CD4-positive, CD25-positive, alpha-beta regulatory T cell (primary cell): ENCODE results near the gene ZNF160. TPM values are rescaled to one million over a fixed set of nuclear protein-coding genes. Genes with fewer than 3 reads are reported as not detected.
"Not testable (repeated sequence)": the region's sequence is repeated elsewhere in the genome, so short reads cannot be mapped to it uniquely, and the experiment has no call there.

ENCODE experiments used
- ATAC-seq, 2 donors: fragments of 150-1000 bp; cut with Tn5 transposase; one replicate each; pipeline ENCODE4 v1.10.0; 2021; ENCODE audit warnings: low read depth in 2 of 2, moderate number of reproducible peaks in 2 of 2, moderate library complexity in 1 of 2
- DNase-seq, 3 donors: peaks; one replicate each; pipeline versions ENCODE4 v3.0.0 to v3.0.0-alpha.2; 2012 to 2022; ENCODE audit warnings: mixed read lengths in 1 of 3
- H3K27ac ChIP-seq: one replicate; pipeline ENCODE4 v1.7.0; 2013; ENCODE audit warnings: mild to moderate bottlenecking, low read length; ENCODE audit not compliant: insufficient read depth, poor library complexity, severe bottlenecking
- H3K27me3 ChIP-seq: one replicate; pipeline ENCODE4 v1.7.0; 2013; ENCODE audit warnings: low read length; ENCODE audit not compliant: control insufficient read depth, insufficient read depth
- H3K36me3 ChIP-seq: one replicate; pipeline ENCODE4 v1.7.0; 2013; ENCODE audit warnings: mild to moderate bottlenecking, low read length, moderate library complexity; ENCODE audit not compliant: control insufficient read depth, insufficient read depth
- H3K4me1 ChIP-seq: 2 replicates; pipeline ENCODE4 v1.7.0; 2013; ENCODE audit warnings: mild to moderate bottlenecking, low read length; ENCODE audit not compliant: insufficient read depth, control insufficient read depth, poor library complexity, severe bottlenecking
- H3K4me3 ChIP-seq: one replicate; pipeline ENCODE4 v1.7.0; 2013; ENCODE audit warnings: low read depth, mild to moderate bottlenecking, low read length, moderate library complexity
- H3K9me3 ChIP-seq, 2 experiments: 1 replicate in 1 of 2; 2 replicates in 1 of 2; pipeline ENCODE4 v1.7.0; 2013; ENCODE audit warnings: low read length in 2 of 2, mild to moderate bottlenecking in 1 of 2, moderate library complexity in 1 of 2; ENCODE audit not compliant: control insufficient read depth in 2 of 2
- H3K27ac Mint-ChIP-seq, 3 donors: one replicate each; pipeline ENCODE4 v1.8.0; 2020 to 2022; ENCODE audit warnings: mild to moderate bottlenecking in 3 of 3, mixed read lengths in 3 of 3, moderate library complexity in 2 of 3
- H3K27me3 Mint-ChIP-seq: one replicate; pipeline ENCODE4 v1.8.0; 2022; ENCODE audit warnings: mild to moderate bottlenecking, mixed read lengths
- H3K36me3 Mint-ChIP-seq: one replicate; pipeline ENCODE4 v1.8.0; 2020; ENCODE audit warnings: mixed read lengths
- H3K4me1 Mint-ChIP-seq, 4 donors: one replicate each; pipeline ENCODE4 v1.8.0; 2020 to 2022; ENCODE audit warnings: mixed read lengths in 4 of 4, mild to moderate bottlenecking in 1 of 4
- H3K4me3 Mint-ChIP-seq, 4 donors: one replicate each; pipeline ENCODE4 v1.8.0; 2020 to 2022; ENCODE audit warnings: mild to moderate bottlenecking in 4 of 4, mixed read lengths in 4 of 4, moderate library complexity in 3 of 4
- H3K9me3 Mint-ChIP-seq, 7 donors: one replicate each; pipeline ENCODE4 v1.8.0; 2020 to 2022; ENCODE audit warnings: mixed read lengths in 7 of 7, mild to moderate bottlenecking in 3 of 7, moderate library complexity in 2 of 7
- polyA plus RNA-seq, 4 donors: library from polyadenylated mRNA; unstranded; fragments of 300-500 nt; fragmentation: Illumina TruSeq; gene quantifications; one replicate each; pipeline ENCODE4 v1.2.3, GENCODE V29; 2021
- total RNA-seq: library from RNA; stranded (reverse); gene quantifications from one replicate; pipeline ENCODE4 v1.2.3, GENCODE V29; 2022

The ZNF160 gene
- total and polyA plus RNA-seq, 5 donors from 2014 or later, result 19.5 to 47.1 (median 24.3) TPM

DNA sequence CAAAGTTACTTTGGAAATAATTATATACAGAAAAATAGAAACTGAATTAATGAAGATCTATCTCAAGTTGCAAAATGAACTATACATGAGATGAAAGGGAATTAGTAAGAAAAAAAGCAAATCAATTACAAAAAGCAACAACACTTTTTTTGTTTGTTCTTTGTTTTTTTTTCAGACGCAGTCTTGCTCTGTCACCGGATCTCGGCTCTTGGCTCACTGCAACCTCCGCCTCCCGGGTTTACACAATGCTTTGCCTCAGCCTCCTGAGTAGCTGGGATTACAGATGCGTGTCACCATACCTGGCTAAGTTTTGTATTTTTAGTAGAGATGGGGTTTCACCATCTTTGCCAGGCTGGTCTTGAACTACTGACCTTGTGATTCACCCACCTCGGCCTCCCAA lies 27.3 kb upstream of the ZNF160 start:
- Histone ChIP-seq H3K4me3 (no peak overlapping the region), H3K9me3 (peaks cover 21 to 30% of the 10 kb centered on the region in 2 experiments), H3K36me3 (no peaks in the 10 kb centered on the region), H3K27me3 (no peaks in the 10 kb centered on the region), H3K4me1 (no peaks in the 10 kb centered on the region), H3K27ac (no peak overlapping the region)
- ATAC-seq (no peak), DNase-seq (no peak)
- Mint-ChIP-seq H3K27ac (no peak overlapping the region), H3K27me3 (no peaks in the 10 kb centered on the region), H3K4me1 (peaks cover 0 to 29% (median 2%) of the 10 kb centered on the region in 4 donors), H3K9me3 (peaks cover 0 to 33% (median 14%) of the 10 kb centered on the region in 7 donors), H3K36me3 (peaks cover 22% of the 10 kb centered on the region), H3K4me3 (peak overlapping the region in 2 of 4 donors; percentile 9 to 56)

DNA sequence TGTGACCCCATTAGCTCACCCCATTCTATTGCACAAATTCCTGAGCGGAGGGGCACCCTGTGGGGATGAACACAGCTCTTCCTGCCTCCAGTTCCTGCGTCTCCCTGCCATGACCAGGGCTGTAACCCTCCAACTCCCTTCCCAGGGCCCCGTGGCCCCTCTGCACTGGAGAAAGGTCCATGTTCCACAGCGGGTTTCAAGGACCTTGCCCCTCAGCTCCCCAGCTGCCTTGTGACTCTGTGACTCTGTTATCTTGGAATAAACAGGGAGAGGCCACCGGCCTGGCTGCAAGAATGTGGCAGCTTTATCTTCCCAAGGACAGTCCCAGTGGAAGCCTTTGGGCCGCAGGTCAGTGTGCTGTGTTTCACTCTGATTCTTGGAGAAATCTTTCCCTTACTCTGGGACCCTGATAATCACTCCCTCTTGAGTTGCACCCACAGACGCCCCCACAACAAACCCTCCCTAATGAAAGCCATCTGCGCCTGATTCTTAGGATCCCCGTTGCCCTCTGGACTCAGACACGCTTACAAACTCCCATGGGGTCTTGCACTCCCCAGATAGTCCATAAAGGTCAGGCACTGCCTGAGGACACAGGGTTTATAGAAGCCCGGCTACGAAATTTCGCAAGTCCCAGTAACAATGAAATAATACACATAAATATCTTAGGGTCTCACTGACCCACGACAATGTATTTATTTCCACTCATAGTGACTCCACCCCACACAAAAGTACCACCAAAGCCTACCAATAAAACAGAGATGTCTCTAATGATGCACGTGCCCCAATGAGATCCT lies 23.7 kb upstream of the ZNF160 start:
- Mint-ChIP-seq H3K4me1 (peaks cover 0 to 22% (median under 1%) of the 10 kb centered on the region in 4 donors), H3K36me3 (peaks cover 22% of the 10 kb centered on the region), H3K9me3 (peaks cover 0 to 42% (median 12%) of the 10 kb centered on the region in 7 donors)
- ATAC-seq, H3K9me3 ChIP-seq, H3K27ac ChIP-seq, H3K4me1 ChIP-seq, H3K27me3 ChIP-seq, DNase-seq, H3K4me3 ChIP-seq, H3K4me3 Mint-ChIP-seq, H3K27ac Mint-ChIP-seq, H3K27me3 Mint-ChIP-seq, H3K36me3 ChIP-seq: not testable (repeated sequence)

DNA sequence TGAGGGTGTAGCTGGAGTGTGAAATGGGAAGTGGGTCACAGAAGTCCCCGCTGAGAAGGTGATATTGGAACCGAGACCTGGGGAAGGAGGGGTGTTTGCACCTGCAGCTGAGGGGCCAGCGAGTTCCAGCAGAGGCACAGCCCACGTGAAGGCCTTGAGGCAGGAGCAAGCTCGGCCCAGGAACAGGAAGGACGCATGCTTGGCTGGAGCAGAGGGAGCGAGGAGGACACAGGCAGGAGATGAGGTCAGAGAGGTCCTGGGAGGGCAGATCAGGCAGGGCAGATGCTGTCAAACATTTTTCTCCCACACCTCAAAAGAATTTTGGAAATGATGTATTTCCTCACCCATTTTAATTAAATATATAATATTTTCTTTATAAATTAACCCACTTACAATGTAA lies 20.2 kb upstream of the ZNF160 start:
- Mint-ChIP-seq H3K4me1 (peaks cover 0 to 6% (median 0%) of the 10 kb centered on the region in 4 donors), H3K27ac (no peak overlapping the region), H3K36me3 (peaks cover 24% of the 10 kb centered on the region)

DNA sequence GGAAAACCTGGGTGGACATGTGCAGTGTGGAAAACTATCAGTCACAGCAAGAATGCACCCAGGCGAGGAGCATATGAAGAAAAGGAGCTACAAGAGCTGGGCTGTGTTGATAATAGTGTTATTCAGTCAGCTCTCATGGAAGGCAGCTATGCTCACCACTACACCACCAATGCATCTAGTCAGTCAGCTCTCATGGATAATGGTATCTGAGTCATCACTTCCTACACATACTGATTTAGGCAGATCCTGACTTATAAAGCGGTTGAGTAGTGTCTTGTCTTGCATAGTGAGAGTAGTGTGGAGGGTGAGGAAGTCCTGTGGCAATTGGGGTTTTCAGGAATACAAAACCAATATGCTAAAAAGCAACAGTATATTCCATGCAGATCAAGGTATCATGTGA lies 9.1 kb upstream of the ZNF160 start:
- Histone ChIP-seq H3K27ac (no peak overlapping the region), H3K36me3 (no peaks in the 10 kb centered on the region), H3K4me3 (no peak overlapping the region), H3K9me3 (peaks cover 34 to 49% of the 10 kb centered on the region in 2 experiments), H3K4me1 (no peaks in the 10 kb centered on the region), H3K27me3 (no peaks in the 10 kb centered on the region)
- Mint-ChIP-seq H3K4me1 (no peaks in the 10 kb centered on the region), H3K27me3 (no peaks in the 10 kb centered on the region), H3K27ac (no peak overlapping the region), H3K4me3 (no peak overlapping the region), H3K9me3 (peaks cover 0 to 62% (median 33%) of the 10 kb centered on the region in 7 donors), H3K36me3 (peaks cover 49% of the 10 kb centered on the region)
- DNase-seq, result no peak
- ATAC-seq, result no peak

More for the DNA sequence above, 20.2 kb upstream of the ZNF160 start:
- Histone ChIP-seq H3K27ac (no peak overlapping the region), H3K9me3 (peaks cover 2 to 4% of the 10 kb centered on the region in 2 experiments), H3K4me3 (no peak overlapping the region), H3K27me3 (no peaks in the 10 kb centered on the region), H3K4me1 (no peaks in the 10 kb centered on the region), H3K36me3 (no peaks in the 10 kb centered on the region)
- Mint-ChIP-seq H3K4me3 (no peak overlapping the region), H3K9me3 (peaks cover 0 to 33% (median 15%) of the 10 kb centered on the region in 7 donors), H3K27me3 (no peaks in the 10 kb centered on the region)
- ATAC-seq (no peak), DNase-seq (no peak)

DNA sequence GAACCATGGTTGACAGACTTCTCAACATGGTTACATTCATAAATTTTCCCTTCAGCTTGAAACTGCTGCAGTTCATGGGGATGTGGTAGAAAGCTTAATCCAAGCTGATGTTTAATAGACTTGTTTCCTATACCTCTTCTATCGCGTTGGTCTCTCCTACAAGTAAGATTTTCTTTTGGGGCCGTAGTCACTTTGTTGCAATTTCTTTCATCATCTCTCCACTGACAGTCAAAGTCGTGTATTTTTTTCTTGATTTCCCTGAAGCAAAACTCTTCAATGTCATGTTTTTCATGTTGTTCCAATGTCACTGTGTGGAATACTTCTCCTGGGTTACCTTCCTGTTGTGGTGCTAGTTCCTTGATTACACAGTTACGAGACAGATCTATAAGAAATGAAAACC lies 6.3 kb upstream of the ZNF160 start:
- Mint-ChIP-seq H3K27me3 (no peaks in the 10 kb centered on the region), H3K27ac (no peak overlapping the region), H3K4me3 (no peak overlapping the region), H3K9me3 (peaks cover 0 to 44% (median 22%) of the 10 kb centered on the region in 7 donors), H3K36me3 (peaks cover 26% of the 10 kb centered on the region), H3K4me1 (peaks cover 0 to 2% (median 0%) of the 10 kb centered on the region in 4 donors)
- DNase-seq (no peak), ATAC-seq (no peak)
- H3K27me3 ChIP-seq, result no peaks in the 10 kb centered on the region
- H3K9me3 ChIP-seq, result peaks cover 24 to 36% of the 10 kb centered on the region in 2 experiments
- H3K4me3 ChIP-seq, result no peak overlapping the region
- H3K36me3 ChIP-seq, result no peaks in the 10 kb centered on the region
- no peaks in the 10 kb centered on the region for H3K4me1 ChIP-seq
- no peak overlapping the region for H3K27ac ChIP-seq

DNA sequence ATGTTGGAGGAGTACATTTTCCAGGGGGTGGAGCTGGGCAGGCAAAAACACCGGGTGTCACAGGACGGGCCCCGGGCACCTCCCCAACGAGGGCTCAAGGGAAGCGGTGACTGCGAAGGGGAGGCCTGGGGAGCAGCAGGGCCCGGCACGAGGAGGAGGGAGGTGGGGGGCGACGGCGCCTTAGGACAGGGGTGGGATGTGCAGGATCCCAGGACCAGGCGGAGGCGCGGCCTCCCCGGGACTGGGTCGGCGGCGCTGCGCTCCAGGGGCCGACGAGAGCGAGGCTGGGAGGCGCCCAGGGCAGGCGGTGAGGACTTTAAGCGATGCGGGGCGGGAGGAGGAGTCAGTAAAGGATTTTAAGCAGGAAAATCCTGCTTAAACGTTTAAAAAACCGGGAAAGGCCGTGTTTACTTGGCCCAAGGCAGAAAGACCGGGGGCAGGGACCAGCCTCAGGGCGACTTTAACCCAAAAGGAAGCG lies 427 bp downstream of the ZNF160 start:
- DNase-seq (peak in 2 of 3 donors; percentile 25 to 69), ATAC-seq (no peak)
- Histone ChIP-seq H3K9me3 (peaks cover 0 to 9% of the 10 kb centered on the region in 2 experiments), H3K36me3 (peaks cover 14% of the 10 kb centered on the region), H3K4me1 (peaks cover 22% of the 10 kb centered on the region), H3K27ac (peak overlapping the region; percentile 87), H3K4me3 (peak overlapping the region; percentile 78), H3K27me3 (no peaks in the 10 kb centered on the region)
- peaks cover 0 to 14% (median 4%) of the 10 kb centered on the region in 7 donors for H3K9me3 Mint-ChIP-seq
- peaks cover 10 to 50% (median 29%) of the 10 kb centered on the region in 4 donors for H3K4me1 Mint-ChIP-seq
- no peaks in the 10 kb centered on the region for H3K27me3 Mint-ChIP-seq
- peak overlapping the region; percentile 95 to 98 (median 97) for H3K4me3 Mint-ChIP-seq
- peaks cover 23% of the 10 kb centered on the region for H3K36me3 Mint-ChIP-seq
- peak overlapping the region; percentile 90 to 99 (median 98) for H3K27ac Mint-ChIP-seq

DNA sequence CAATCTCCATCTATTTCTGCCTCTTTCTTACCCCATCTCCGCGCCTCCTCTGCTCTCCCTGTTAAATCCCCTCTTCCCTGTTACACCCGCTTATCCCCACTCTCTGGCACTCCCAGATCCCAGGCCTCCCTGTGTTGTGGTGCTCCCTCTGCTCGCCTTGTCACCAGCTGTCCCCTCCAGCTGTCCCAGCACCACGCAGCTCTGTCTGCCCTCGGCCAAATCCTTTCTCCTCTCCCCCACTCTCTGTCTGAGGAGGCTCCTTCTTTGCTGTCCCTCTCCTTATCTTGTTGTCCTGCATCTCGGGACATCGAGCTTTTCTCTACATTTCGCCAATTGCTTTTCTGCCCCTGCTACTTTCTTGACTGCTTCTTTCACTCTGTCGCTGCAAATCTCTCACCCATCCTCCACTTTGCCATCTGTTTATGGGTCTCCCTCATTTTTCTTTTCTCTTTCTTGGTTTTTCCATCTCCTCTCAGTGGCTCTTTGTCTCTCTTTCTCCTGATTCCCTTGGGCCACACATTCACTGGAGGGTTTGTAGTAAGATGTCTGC lies 941 bp downstream of the ZNF160 start:
- Histone ChIP-seq H3K9me3 (peaks cover 0 to 14% of the 10 kb centered on the region in 2 experiments), H3K27ac (peak overlapping the region; percentile 87), H3K4me3 (peak overlapping the region; percentile 78), H3K36me3 (peaks cover 19% of the 10 kb centered on the region), H3K4me1 (peaks cover 22% of the 10 kb centered on the region), H3K27me3 (no peaks in the 10 kb centered on the region)
- Mint-ChIP-seq H3K4me3 (peak overlapping the region; percentile 95 to 98 (median 97)), H3K27me3 (no peaks in the 10 kb centered on the region), H3K27ac (peak overlapping the region; percentile 90 to 99 (median 98)), H3K36me3 (peaks cover 29% of the 10 kb centered on the region), H3K4me1 (peaks cover 10 to 56% (median 30%) of the 10 kb centered on the region in 4 donors), H3K9me3 (peaks cover 0 to 15% (median 4%) of the 10 kb centered on the region in 7 donors)
- DNase-seq (no peak), ATAC-seq (no peak)
